K562 (cell line): ENCODE data around the gene CHCHD5. TPM values are rescaled to one million over a fixed set of nuclear protein-coding genes. Genes with fewer than 3 reads are reported as not detected.

Experiments used
- ATAC-seq: fragments of 200-7000 bp; cut with Tn5 transposase; 3 replicates; pipeline ENCODE4 v1.9.1; 2020; ENCODE audit warnings: moderate library complexity
- BruUV-seq: library from RNA; stranded (reverse); fragments of 400-500 nt; replicated peaks from 2 replicates; lab custom pipeline; 2021; lab: Mats Ljungman, UMichigan
- CTCF ChIA-PET: fragments of 300-600 bp; formaldehyde crosslinking; extraction: SDS; loops from one replicate; lab custom pipeline; 2021; ENCODE audit warnings: low intra/inter-chr PET ratio; lab: Yijun Ruan, JAX
- POLR2A ChIA-PET: fragments of 300-600, 350-650 bp; sonication (Branson Sonifier 250); formaldehyde crosslinking; extraction: SDS; loops from one replicate; lab custom pipeline; 2021; ENCODE audit warnings: antibody characterized with exemption, inconsistent platforms; lab: Yijun Ruan, JAX
- DNase-seq, 4 experiments: peaks; one replicate each; pipeline versions ENCODE4 v3.0.0 to v3.0.0-alpha.2; 2011 to 2018; ENCODE audit warnings: low spot score in 3 of 4, mixed read lengths in 3 of 4; ENCODE audit errors: extremely low read depth in 1 of 4
- FAIRE-seq: peaks from 2 replicates; lab custom pipeline; 2011; peaks lifted over from hg19 to GRCh38; lab: Jason Lieb, UNC
- H2AFZ ChIP-seq: 2 replicates; pipeline ENCODE4 v1.6.0; 2011; ENCODE audit warnings: low read depth, low read length, control low read depth, inconsistent platforms
- H3K27ac ChIP-seq: fragments of 200-600 bp; 3 replicates; pipeline ENCODE4 v1.8.0; 2011; ENCODE audit warnings: low read depth, mild to moderate bottlenecking, control low read depth, inconsistent platforms, low read length, moderate library complexity, mixed read lengths; ENCODE audit errors: extremely low read depth
- H3K27me3 ChIP-seq, 2 experiments: fragments of 300-600 bp in 1 of 2; 2 replicates in 1 of 2; 3 replicates in 1 of 2; pipeline versions ENCODE4 v1.6.0 to v1.8.0; 2011; ENCODE audit warnings: inconsistent platforms in 2 of 2, low read length in 2 of 2, mild to moderate bottlenecking in 1 of 2, mixed read lengths in 1 of 2, moderate library complexity in 1 of 2; ENCODE audit not compliant: control insufficient read depth in 2 of 2, insufficient read depth in 2 of 2
- H3K36me3 ChIP-seq: fragments of 300-600 bp; 3 replicates; pipeline ENCODE4 v1.8.0; 2011; ENCODE audit warnings: mild to moderate bottlenecking, low read length, inconsistent platforms; ENCODE audit not compliant: control insufficient read depth, insufficient read depth
- H3K4me1 ChIP-seq, 2 experiments: fragments of 200-600 bp in 1 of 2; replicated peaks in 1 of 2; 2 replicates in 1 of 2; 3 replicates in 1 of 2; pipeline versions ENCODE4 v1.5.1 to v1.8.0; 2011; ENCODE audit warnings: inconsistent platforms in 2 of 2, low read length in 2 of 2, mild to moderate bottlenecking in 1 of 2, mixed read lengths in 1 of 2, moderate library complexity in 1 of 2; ENCODE audit not compliant: control insufficient read depth in 2 of 2, insufficient read depth in 2 of 2
- H3K4me2 ChIP-seq: 2 replicates; pipeline ENCODE4 v1.6.1; 2011; ENCODE audit warnings: low read length, control low read depth, inconsistent platforms, mixed read lengths; ENCODE audit not compliant: insufficient read depth
- H3K4me3 ChIP-seq: fragments of 200-600 bp; sonication (generic), shearing (Covaris generic); 2 replicates; pipeline ENCODE4 v1.5.1; 2016; ENCODE audit warnings: control low read depth, inconsistent platforms
- H3K79me2 ChIP-seq: fragments of 200-600 bp; 3 replicates; pipeline ENCODE4 v1.8.0; 2011; ENCODE audit warnings: low read length, inconsistent platforms; ENCODE audit not compliant: control insufficient read depth, insufficient read depth
- H3K9ac ChIP-seq, 2 experiments: 2 replicates each; pipeline versions ENCODE4 v1.6.0 to v1.6.1; 2011; ENCODE audit warnings: low read depth in 2 of 2, low read length in 2 of 2, control low read depth in 1 of 2, inconsistent platforms in 1 of 2, mild to moderate bottlenecking in 1 of 2, mixed read lengths in 1 of 2; ENCODE audit not compliant: insufficient read depth in 1 of 2
- H3K9me1 ChIP-seq: one replicate; pipeline ENCODE4 v1.6.0; 2011; ENCODE audit warnings: inconsistent platforms, mild to moderate bottlenecking, low read length, moderate library complexity; ENCODE audit not compliant: control insufficient read depth, insufficient read depth
- H3K9me3 ChIP-seq: replicated peaks from 2 replicates; pipeline ENCODE4 v1.5.1; 2011; ENCODE audit warnings: low read depth, low read length, inconsistent platforms; ENCODE audit not compliant: control insufficient read depth, insufficient read depth
- H4K20me1 ChIP-seq: replicated peaks from 2 replicates; pipeline ENCODE4 v1.6.1; 2011; ENCODE audit warnings: low read length, inconsistent platforms, mixed read lengths; ENCODE audit not compliant: control insufficient read depth, insufficient read depth
- CBX2 ChIP-seq: fragments of 200-600 bp; sonication (generic); IDR thresholded peaks from one replicate; pipeline ENCODE4 v1.6.1; 2012; ENCODE audit warnings: mild to moderate bottlenecking, low read length, inconsistent platforms; ENCODE audit not compliant: insufficient read depth, poor library complexity, severe bottlenecking
- ESRRB ChIP-seq: fragments of 250-450 bp; sonication (Bioruptor Pico); IDR thresholded peaks from 2 replicates; pipeline ENCODE4 v1.5.0; 2020; ENCODE audit warnings: mild to moderate bottlenecking, moderate library complexity, borderline replicate concordance
- FOXJ3 ChIP-seq: sonication (generic); formaldehyde crosslinking; IDR thresholded peaks from 2 replicates; pipeline ENCODE4 v1.4.0; 2020; ENCODE audit warnings: mild to moderate bottlenecking, missing genetic modification reagents
- HDAC6 ChIP-seq: IDR thresholded peaks from 2 replicates; pipeline ENCODE4 v1.6.1; 2012; ENCODE audit warnings: low read depth, mild to moderate bottlenecking, control low read depth, inconsistent platforms, low read length, moderate library complexity
- IRF9 ChIP-seq: fragments of 450-650 bp; IDR thresholded peaks from 2 replicates; pipeline ENCODE4 v1.6.1; 2016; ENCODE audit warnings: missing biosample characterization, missing genetic modification characterization
- KAT8 ChIP-seq: fragments of 450-650 bp; IDR thresholded peaks from 2 replicates; pipeline ENCODE4 v1.6.1; 2016; ENCODE audit warnings: low read depth, mild to moderate bottlenecking
- MGA ChIP-seq: fragments of 450-650 bp; IDR thresholded peaks from 2 replicates; pipeline ENCODE4 v1.6.1; 2016; ENCODE audit warnings: mild to moderate bottlenecking, moderate library complexity
- ZNF239 ChIP-seq: fragments of 250-450 bp; sonication (Bioruptor Pico); IDR thresholded peaks from 2 replicates; pipeline ENCODE4 v1.4.0; 2020; ENCODE audit warnings: mild to moderate bottlenecking
- ZNF512 ChIP-seq: IDR thresholded peaks from 2 replicates; pipeline ENCODE4 v1.6.1; 2016; ENCODE audit warnings: missing genetic modification characterization, missing compliant biosample characterization
- WGBS: fragments of 100-300 bp; shearing (Covaris generic); methylation state at CpG from one replicate; pipeline ENCODE4 v1.1.6; 2016; ENCODE audit warnings: low coverage, mixed read lengths; ENCODE audit not compliant: insufficient coverage; ENCODE audit errors: missing lambda C conversion rate; 5-methylcytosine and 5-hydroxymethylcytosine counted together
- in situ Hi-C: fragments of 300-500 bp; cut with MboI; formaldehyde crosslinking; loops from 4 replicates; pipeline ENCODE4 v1.15.0; 2018; ENCODE audit warnings: inconsistent platforms, mixed read lengths
- intact Hi-C: fragments of 100-400 bp; cut with micrococcal nuclease; formaldehyde crosslinking; loops from 2 replicates; pipeline ENCODE4 v1.14.2; 2022
- polyA plus RNA-seq, 8 experiments: library from polyadenylated mRNA; depleted of rRNA in 4 of 8; stranded (reverse) in 5 of 8; unstranded in 3 of 8; fragments of >200 nt; fragmentation: Nextera tagmentation in 2 of 8; fragmentation: Illumina TruSeq in 1 of 8; extraction: Ambion mirVana in 2 of 8; extraction: Trizol in 1 of 8; gene quantifications; 2 replicates each; pipeline versions ENCODE4 v1.2.1 to v1.2.3, GENCODE V29; 2011 to 2014; ENCODE audit warnings: inconsistent platforms in 1 of 8, missing spikeins in 1 of 8
- total RNA-seq, 7 experiments: library from RNA; depleted of rRNA in 6 of 7; stranded (reverse); fragments of >200 nt in 6 of 7; fragmentation: Illumina TruSeq in 2 of 7; extraction: Trizol in 2 of 7; gene quantifications; 2 replicates each; pipeline versions ENCODE4 v1.2.1 to v1.2.3, GENCODE V29; 2011 to 2021; ENCODE audit warnings: low replicate concordance in 1 of 7

Gene CHCHD5
- total and polyA plus RNA-seq, 9 of the 15 experiments (the other 6 are each of a cell fraction or from before 2014, with no cell fraction given), result 7.4 to 79.3 (median 33.4) TPM

- ChIA-PET CTCF (no interaction called here), POLR2A (no interaction called here)
- Histone ChIP-seq H3K4me2 (no peak overlapping the region), H3K9ac (no peak overlapping the region), H3K36me3 (peaks cover 30% of the 10 kb centered on the region; the same call in 2 of the 3 replicates), H3K27ac (no peak overlapping the region), H3K79me2 (no peaks in the 10 kb centered on the region), H3K27me3 (no peaks in the 10 kb centered on the region), H3K9me1 (peaks cover 3% of the 10 kb centered on the region), H3K9me3 (no peaks in the 10 kb centered on the region), H4K20me1 (no peaks in the 10 kb centered on the region), H2AFZ (no peak overlapping the region), H3K4me3 (no peak overlapping the region), H3K4me1 (no peaks in the 10 kb centered on the region)
- no peak for FAIRE-seq
- intact Hi-C loops, result no loop called here
- 11% methylated on average over 1 of the region's 1 CpG for WGBS
- no peak for ATAC-seq
- no peak for DNase-seq
- in situ Hi-C loops, result no loop called here
- BruUV-seq, result no TSS peak
- TF ChIP-seq IRF9 (no peak), ZNF239 (CRISPR knock-in tag) (no peak), KAT8 (no peak), FOXJ3 (no peak), ZNF512 (tag) (0 out of 2 replicates have a peak, but pooled peaks have one; percentile 35), HDAC6 (no peak), ESRRB (no peak), MGA (no peak), CBX2 (no peak)
Measured at GRCh38 chr2:112534826-112535225, 49.6 kb upstream of the CHCHD5 start.
